ENCODE data around the gene CDH26.

The CDH26 gene

GRCh38 chr20:59948828-59949720 is 9.1 kb upstream of the CDH26 start:
- no peak overlapping the region for H3K4me3 ChIP-seq (ENCODE audit: insufficient read depth in 1 of 2, low read depth in 1 of 2, low read length in 2 of 2)
- no peak overlapping the region for H3K18ac ChIP-seq (ENCODE audit: low read depth in 1 of 2, low read length in 2 of 2)
- no peak overlapping the region for H2BK12ac ChIP-seq (ENCODE audit: low read length in 2 of 2)
- no peak overlapping the region for H4K91ac ChIP-seq (ENCODE audit: low read length)
- no peak overlapping the region for H3K4me2 ChIP-seq (ENCODE audit: low read length, poor library complexity, severe bottlenecking)
- 70% methylated on average over 4 of the region's 7 CpGs for WGBS
- H3K36me3 ChIP-seq (ENCODE audit: control insufficient read depth in 1 of 2, insufficient read depth in 2 of 2, low read depth in 1 of 2, low read length in 2 of 2), result peaks cover 5 to 22% of the 10 kb centered on the region in 2 experiments
- no peak overlapping the region for H3K4ac ChIP-seq (ENCODE audit: low read depth in 1 of 2, low read length in 2 of 2)
- no peak overlapping the region for H3K27ac ChIP-seq (ENCODE audit: low read length, poor library complexity, severe bottlenecking)
- peak; percentile 65 for DNase-seq
- H3K9me3 ChIP-seq (ENCODE audit: control insufficient read depth, low read length), result no peaks in the 10 kb centered on the region
- no peak overlapping the region for H2BK15ac ChIP-seq (ENCODE audit: low read depth, poor library complexity, severe bottlenecking)
- no peak overlapping the region for H3K14ac ChIP-seq (ENCODE audit: low read length in 2 of 2)
- no peak overlapping the region for H4K8ac ChIP-seq (ENCODE audit: low read length)
- no peaks in the 10 kb centered on the region for H3K4me1 ChIP-seq (ENCODE audit: control insufficient read depth, insufficient read depth, low read depth, low read length)
- H3K27me3 ChIP-seq (ENCODE audit: control insufficient read depth in 1 of 2, insufficient read depth in 1 of 2, low read length in 2 of 2), result no peaks in the 10 kb centered on the region
- no peak overlapping the region for H2AFZ ChIP-seq (ENCODE audit: low read depth, low read length)
- H3K9ac ChIP-seq (ENCODE audit: low read length), result peak overlapping the region; percentile 39
- H2AK5ac ChIP-seq (ENCODE audit: low read length, severe bottlenecking), result no peak overlapping the region
- H3K79me1 ChIP-seq (replicated peaks; ENCODE audit: low read length, poor library complexity, severe bottlenecking), result peaks cover 5% of the 10 kb centered on the region
- no peak overlapping the region for H2BK5ac ChIP-seq (ENCODE audit: low read depth, low read length, poor library complexity, severe bottlenecking)
- no peak overlapping the region for H3K23ac ChIP-seq (ENCODE audit: low read length in 2 of 2)
- no peak overlapping the region for H2BK120ac ChIP-seq (ENCODE audit: low read depth, low read length)

- WGBS, result 92% methylated on average over 4 of the region's 6 CpGs
- Histone ChIP-seq H2BK5ac (ENCODE audit: low read depth, low read length, poor library complexity, severe bottlenecking) (no peak overlapping the region), H4K91ac (ENCODE audit: low read length) (no peak overlapping the region), H3K4me2 (ENCODE audit: low read length, poor library complexity, severe bottlenecking) (no peak overlapping the region), H3K4me1 (ENCODE audit: control insufficient read depth, insufficient read depth, low read depth, low read length) (no peaks in the 10 kb centered on the region), H2AK5ac (ENCODE audit: low read length, severe bottlenecking) (no peak overlapping the region), H3K14ac (ENCODE audit: low read length in 2 of 2) (no peak overlapping the region), H2BK12ac (ENCODE audit: low read length in 2 of 2) (no peak overlapping the region), H2AFZ (ENCODE audit: low read depth, low read length) (no peak overlapping the region), H3K9me3 (ENCODE audit: control insufficient read depth, low read length) (no peaks in the 10 kb centered on the region), H3K9ac (ENCODE audit: low read length) (no peak overlapping the region), H2BK120ac (ENCODE audit: low read depth, low read length) (no peak overlapping the region), H3K4me3 (ENCODE audit: insufficient read depth in 1 of 2, low read depth in 1 of 2, low read length in 2 of 2) (no peak overlapping the region), H2BK15ac (ENCODE audit: low read depth, poor library complexity, severe bottlenecking) (no peak overlapping the region), H3K4ac (ENCODE audit: low read depth in 1 of 2, low read length in 2 of 2) (no peak overlapping the region), H3K27ac (ENCODE audit: low read length, poor library complexity, severe bottlenecking) (no peak overlapping the region), H3K79me1 (replicated peaks; ENCODE audit: low read length, poor library complexity, severe bottlenecking) (peaks cover 4% of the 10 kb centered on the region), H4K8ac (ENCODE audit: low read length) (no peak overlapping the region), H3K23ac (ENCODE audit: low read length in 2 of 2) (no peak overlapping the region), H3K36me3 (ENCODE audit: control insufficient read depth in 1 of 2, insufficient read depth in 2 of 2, low read depth in 1 of 2, low read length in 2 of 2) (peaks cover 0 to 14% of the 10 kb centered on the region in 2 experiments), H3K27me3 (ENCODE audit: control insufficient read depth in 1 of 2, insufficient read depth in 1 of 2, low read length in 2 of 2) (no peaks in the 10 kb centered on the region), H3K18ac (ENCODE audit: low read depth in 1 of 2, low read length in 2 of 2) (no peak overlapping the region)
- no peak for DNase-seq
These were observed 8.3 kb upstream of the CDH26 start for GRCh38 chr20:59949911-59950310.

- H3K4ac ChIP-seq (ENCODE audit: low read depth in 1 of 2, low read length in 2 of 2), result no peak overlapping the region
- WGBS, result 76% methylated on average over 4 of the region's 4 CpGs
- no peaks in the 10 kb centered on the region for H3K36me3 ChIP-seq (ENCODE audit: control insufficient read depth in 1 of 2, insufficient read depth in 2 of 2, low read depth in 1 of 2, low read length in 2 of 2)
- no peak for DNase-seq
- H3K27ac ChIP-seq (ENCODE audit: low read length, poor library complexity, severe bottlenecking), result no peak overlapping the region
- H2AK5ac ChIP-seq (ENCODE audit: low read length, severe bottlenecking), result no peak overlapping the region
- no peak overlapping the region for H2AFZ ChIP-seq (ENCODE audit: low read depth, low read length)
- H4K8ac ChIP-seq (ENCODE audit: low read length), result no peak overlapping the region
- H2BK15ac ChIP-seq (ENCODE audit: low read depth, poor library complexity, severe bottlenecking), result no peak overlapping the region
- H3K14ac ChIP-seq (ENCODE audit: low read length in 2 of 2), result no peak overlapping the region
- H3K4me2 ChIP-seq (ENCODE audit: low read length, poor library complexity, severe bottlenecking), result no peak overlapping the region
- H2BK12ac ChIP-seq (ENCODE audit: low read length in 2 of 2), result no peak overlapping the region
- no peaks in the 10 kb centered on the region for H3K9me3 ChIP-seq (ENCODE audit: control insufficient read depth, low read length)
- no peaks in the 10 kb centered on the region for H3K4me1 ChIP-seq (ENCODE audit: control insufficient read depth, insufficient read depth, low read depth, low read length)
- H3K4me3 ChIP-seq (ENCODE audit: insufficient read depth in 1 of 2, low read depth in 1 of 2, low read length in 2 of 2), result no peak overlapping the region
- H3K18ac ChIP-seq (ENCODE audit: low read depth in 1 of 2, low read length in 2 of 2), result no peak overlapping the region
- H3K27me3 ChIP-seq (ENCODE audit: control insufficient read depth in 1 of 2, insufficient read depth in 1 of 2, low read length in 2 of 2), result no peaks in the 10 kb centered on the region
- H3K79me1 ChIP-seq (replicated peaks; ENCODE audit: low read length, poor library complexity, severe bottlenecking), result peaks cover 2% of the 10 kb centered on the region
- no peak overlapping the region for H2BK120ac ChIP-seq (ENCODE audit: low read depth, low read length)
- H3K23ac ChIP-seq (ENCODE audit: low read length in 2 of 2), result no peak overlapping the region
- no peak overlapping the region for H2BK5ac ChIP-seq (ENCODE audit: low read depth, low read length, poor library complexity, severe bottlenecking)
- no peak overlapping the region for H3K9ac ChIP-seq (ENCODE audit: low read length)
- H4K91ac ChIP-seq (ENCODE audit: low read length), result no peak overlapping the region
These were observed 3.5 kb upstream of the CDH26 start for GRCh38 chr20:59954718-59955117.

- peak; percentile 27 for DNase-seq
- Histone ChIP-seq H4K91ac (ENCODE audit: low read length) (no peak overlapping the region), H3K4me2 (ENCODE audit: low read length, poor library complexity, severe bottlenecking) (no peak overlapping the region), H2BK5ac (ENCODE audit: low read depth, low read length, poor library complexity, severe bottlenecking) (no peak overlapping the region), H3K4me1 (ENCODE audit: control insufficient read depth, insufficient read depth, low read depth, low read length) (no peaks in the 10 kb centered on the region), H3K27ac (ENCODE audit: low read length, poor library complexity, severe bottlenecking) (no peak overlapping the region), H2BK120ac (ENCODE audit: low read depth, low read length) (no peak overlapping the region), H3K14ac (ENCODE audit: low read length in 2 of 2) (no peak overlapping the region), H2AK5ac (ENCODE audit: low read length, severe bottlenecking) (no peak overlapping the region), H3K36me3 (ENCODE audit: control insufficient read depth in 1 of 2, insufficient read depth in 2 of 2, low read depth in 1 of 2, low read length in 2 of 2) (no peaks in the 10 kb centered on the region), H3K4me3 (ENCODE audit: insufficient read depth in 1 of 2, low read depth in 1 of 2, low read length in 2 of 2) (no peak overlapping the region), H2BK12ac (ENCODE audit: low read length in 2 of 2) (no peak overlapping the region), H3K18ac (ENCODE audit: low read depth in 1 of 2, low read length in 2 of 2) (no peak overlapping the region), H2BK15ac (ENCODE audit: low read depth, poor library complexity, severe bottlenecking) (no peak overlapping the region), H3K9ac (ENCODE audit: low read length) (no peak overlapping the region), H3K23ac (ENCODE audit: low read length in 2 of 2) (no peak overlapping the region), H3K4ac (ENCODE audit: low read depth in 1 of 2, low read length in 2 of 2) (no peak overlapping the region), H3K79me1 (replicated peaks; ENCODE audit: low read length, poor library complexity, severe bottlenecking) (peaks cover under 1% of the 10 kb centered on the region), H4K8ac (ENCODE audit: low read length) (no peak overlapping the region), H3K9me3 (ENCODE audit: control insufficient read depth, low read length) (no peaks in the 10 kb centered on the region), H3K27me3 (ENCODE audit: control insufficient read depth in 1 of 2, insufficient read depth in 1 of 2, low read length in 2 of 2) (no peaks in the 10 kb centered on the region), H2AFZ (ENCODE audit: low read depth, low read length) (no peak overlapping the region)
- WGBS, result 77% methylated on average over 7 of the region's 8 CpGs
These were observed 3.0 kb upstream of the CDH26 start for GRCh38 chr20:59955131-59955796.

Data from mesenchymal stem cell (in vitro differentiated cells and primary cell).